GM12878 (cell line): ENCODE measurements around the gene ITPR2. TPM values are rescaled to one million over a fixed set of nuclear protein-coding genes. Genes with fewer than 3 reads are reported as not detected.

Experiments
- ATAC-seq: fragments of 200-7000 bp; cut with Tn5 transposase; 3 replicates; pipeline ENCODE4 v1.9.1; 2020; ENCODE audit warnings: mild to moderate bottlenecking, moderate library complexity
- BruUV-seq: library from RNA; stranded (reverse); fragments of 400-500 nt; replicated peaks from 2 replicates; lab custom pipeline; 2021; lab: Mats Ljungman, UMichigan
- CTCF ChIA-PET: fragments of 300-600 bp; sonication (Branson Sonifier 250); formaldehyde crosslinking; extraction: SDS; loops from one replicate; lab custom pipeline; 2021; ENCODE audit warnings: inconsistent platforms; lab: Yijun Ruan, JAX
- POLR2A ChIA-PET: fragments of 350-600 bp; formaldehyde crosslinking; extraction: SDS; loops from one replicate; lab custom pipeline; 2021; ENCODE audit warnings: inconsistent platforms; lab: Charles Lee
- RAD21 ChIA-PET: fragments of 300-600 bp; sonication (Branson Sonifier 250); formaldehyde crosslinking; loops from one replicate; lab custom pipeline; 2023; ENCODE audit warnings: antibody characterized with exemption; ENCODE audit not compliant: unreplicated experiment; lab: Charles Lee
- SMC1A ChIA-PET: fragments of 300-600 bp; sonication (Branson Sonifier 250); formaldehyde crosslinking; loops from one replicate; lab custom pipeline; 2023; ENCODE audit not compliant: unreplicated experiment, uncharacterized antibody; lab: Charles Lee
- DNase-seq: peaks from one replicate; pipeline ENCODE4 v3.0.0-alpha.2; 2011; ENCODE audit warnings: low read depth, low spot score
- FAIRE-seq: peaks from 3 replicates; lab custom pipeline; 2011; peaks lifted over from hg19 to GRCh38; lab: Jason Lieb, UNC
- H2AFZ ChIP-seq: 2 replicates; pipeline ENCODE4 v1.6.0; 2011; ENCODE audit warnings: low read depth, low read length, control low read depth; ENCODE audit not compliant: control insufficient read depth
- H3K27ac ChIP-seq: 2 replicates; pipeline ENCODE4 v1.5.1; 2011; ENCODE audit warnings: control low read depth; ENCODE audit not compliant: control insufficient read depth, insufficient read depth
- H3K27me3 ChIP-seq, 2 experiments: replicated peaks in 1 of 2; 2 replicates each; pipeline versions ENCODE4 v1.6.0 to v1.6.1; 2011; ENCODE audit warnings: low read length in 1 of 2; ENCODE audit not compliant: control insufficient read depth in 2 of 2, insufficient read depth in 2 of 2
- H3K36me3 ChIP-seq, 2 experiments: 2 replicates each; pipeline ENCODE4 v1.5.1; 2011; ENCODE audit warnings: low read length in 1 of 2; ENCODE audit not compliant: control insufficient read depth in 2 of 2, insufficient read depth in 2 of 2
- H3K4me1 ChIP-seq: 2 replicates; pipeline ENCODE4 v1.6.1; 2011; ENCODE audit warnings: mild to moderate bottlenecking, low read length, moderate library complexity, mixed read lengths; ENCODE audit not compliant: control insufficient read depth, insufficient read depth
- H3K4me2 ChIP-seq: 2 replicates; pipeline ENCODE4 v1.6.0; 2011; ENCODE audit warnings: control low read depth; ENCODE audit not compliant: control insufficient read depth, insufficient read depth
- H3K4me3 ChIP-seq: fragments of 200-600 bp; sonication (generic); 2 replicates; pipeline ENCODE4 v1.5.1; 2016
- H3K79me2 ChIP-seq: 2 replicates; pipeline ENCODE4 v1.6.0; 2011; ENCODE audit warnings: low read length; ENCODE audit not compliant: control insufficient read depth, insufficient read depth
- H3K9ac ChIP-seq: 2 replicates; pipeline ENCODE4 v1.8.0; 2011; ENCODE audit warnings: low read length, control low read depth, mixed read lengths; ENCODE audit not compliant: control insufficient read depth, insufficient read depth
- H3K9me3 ChIP-seq: replicated peaks from 3 replicates; pipeline ENCODE4 v1.5.1; 2011; ENCODE audit warnings: mild to moderate bottlenecking, low read length; ENCODE audit not compliant: control insufficient read depth, insufficient read depth
- H4K20me1 ChIP-seq: 2 replicates; pipeline ENCODE4 v1.6.0; 2011; ENCODE audit not compliant: control insufficient read depth, insufficient read depth
- FOS ChIP-seq: IDR thresholded peaks from 3 replicates; pipeline ENCODE4 v1.6.1; 2011; ENCODE audit warnings: borderline replicate concordance; ENCODE audit not compliant: insufficient read length; ENCODE audit errors: extremely low read depth
- GABPA ChIP-seq: IDR thresholded peaks from 2 replicates; pipeline ENCODE4 v1.6.1; 2014; ENCODE audit warnings: antibody characterized with exemption, low read depth, mild to moderate bottlenecking, inconsistent platforms
- MLLT1 ChIP-seq: fragments of 450-650 bp; IDR thresholded peaks from 2 replicates; pipeline ENCODE4 v1.6.1; 2016; ENCODE audit warnings: mild to moderate bottlenecking
- MXI1 ChIP-seq: fragments of 150-350 bp; IDR thresholded peaks from 2 replicates; pipeline ENCODE4 v1.6.1; 2011; ENCODE audit warnings: low read depth, mild to moderate bottlenecking, inconsistent platforms, low read length, improper control_type of control experiment
- NFIC ChIP-seq: IDR thresholded peaks from 2 replicates; pipeline ENCODE4 v1.6.1; 2012; ENCODE audit warnings: low read depth, mild to moderate bottlenecking, inconsistent platforms, low read length, moderate library complexity
- NR2C2 ChIP-seq: IDR thresholded peaks from 2 replicates; pipeline ENCODE4 v1.6.1; 2011; ENCODE audit warnings: borderline replicate concordance, low read depth; ENCODE audit not compliant: control insufficient read depth, insufficient read length
- POLR2A ChIP-seq: IDR thresholded peaks from 2 replicates; pipeline ENCODE4 v1.6.1; 2011; ENCODE audit warnings: low read depth, mild to moderate bottlenecking, low read length
- POLR2AphosphoS2 ChIP-seq: IDR thresholded peaks from 2 replicates; pipeline ENCODE4 v1.6.1; 2011; ENCODE audit warnings: low read depth, mild to moderate bottlenecking, low read length, improper control_type of control experiment, moderate library complexity
- SP1 ChIP-seq: IDR thresholded peaks from one replicate; pipeline ENCODE4 v1.6.1; 2011; ENCODE audit warnings: low read depth, low read length
- SREBF1 ChIP-seq: IDR thresholded peaks from 2 replicates; pipeline ENCODE4 v1.6.1; 2012; ENCODE audit warnings: mild to moderate bottlenecking, low read length
- TARDBP ChIP-seq: IDR thresholded peaks from 2 replicates; pipeline ENCODE4 v1.6.1; 2016; ENCODE audit warnings: borderline replicate concordance
- TCF12 ChIP-seq: IDR thresholded peaks from 2 replicates; pipeline ENCODE4 v1.6.1; 2011; ENCODE audit warnings: low read depth, mild to moderate bottlenecking, low read length
- YBX1 ChIP-seq: fragments of 450-650 bp; IDR thresholded peaks from 2 replicates; pipeline ENCODE4 v1.6.1; 2016; ENCODE audit warnings: antibody characterized with exemption
- ZNF217 ChIP-seq: fragments of 450-650 bp; IDR thresholded peaks from 2 replicates; pipeline ENCODE4 v1.6.1; 2017; ENCODE audit warnings: antibody characterized with exemption, mild to moderate bottlenecking
- ZZZ3 ChIP-seq: IDR thresholded peaks from 2 replicates; pipeline ENCODE4 v1.6.1; 2011; ENCODE audit warnings: low read depth; ENCODE audit not compliant: control insufficient read depth, insufficient read length
- WGBS: methylation state at CpG from one replicate; pipeline ENCODE4 v1.1.6; 2016; ENCODE audit warnings: low lambda C conversion rate; ENCODE audit not compliant: insufficient replicate concordance, insufficient coverage; ENCODE audit errors: missing lambda C conversion rate; 5-methylcytosine and 5-hydroxymethylcytosine counted together
- in situ Hi-C: fragments of 300-500 bp; cut with MboI; formaldehyde crosslinking; loops from 9 replicates; pipeline ENCODE4 v1.14.3; 2018; ENCODE audit warnings: mixed read lengths
- intact Hi-C: fragments of 100-400 bp; cut with micrococcal nuclease; formaldehyde crosslinking; loops from one replicate; pipeline ENCODE4 v1.14.2; 2022; ENCODE audit not compliant: unreplicated experiment
- polyA plus RNA-seq, 11 experiments: library from polyadenylated mRNA; depleted of rRNA in 4 of 11; unstranded in 6 of 11; stranded (reverse) in 5 of 11; fragments of >200 nt; fragmentation: Nextera tagmentation in 4 of 11; fragmentation: Illumina TruSeq in 1 of 11; extraction: Ambion mirVana in 4 of 11; extraction: Trizol in 1 of 11; gene quantifications; 1 replicate in 1 of 11; 2 replicates in 10 of 11; pipeline versions ENCODE4 v1.2.1 to v1.2.3, GENCODE V29; 2011 to 2016; ENCODE audit warnings: inconsistent platforms in 2 of 11, missing spikeins in 2 of 11, low read depth in 1 of 11
- total RNA-seq, 4 experiments: library from RNA; depleted of rRNA in 3 of 4; stranded (reverse); fragments of >200 nt in 3 of 4; fragmentation: Illumina TruSeq in 1 of 4; extraction: Trizol in 1 of 4; gene quantifications; 2 replicates each; pipeline versions ENCODE4 v1.2.1 to v1.2.3, GENCODE V29; 2013 to 2021
- TF ChIP-seq, protein P1 (sequence below): fragments of 450-650 bp; formaldehyde crosslinking; IDR thresholded peaks from 2 replicates; pipeline ENCODE4 v1.4.0; 2022; ENCODE audit warnings: mild to moderate bottlenecking, moderate library complexity

The ITPR2 gene
- total and polyA plus RNA-seq, 10 of the 15 experiments (the other 5 are each of a cell fraction or from before 2014, with no cell fraction given): 7.5 to 76.2 (median 47.1) TPM

GRCh38 chr12:26537126-26537525 is 295.9 kb downstream of the ITPR2 start (continued):
- no peak for TF ChIP-seq ZZZ3
- TF ChIP-seq GABPA: no peak
- TF ChIP-seq SP1: no peak
- TF ChIP-seq MLLT1: no peak
- no peak for TF ChIP-seq FOS

- TF ChIP-seq SREBF1 (no peak), POLR2AphosphoS2 (no peak), NR2C2 (no peak), TCF12 (no peak), ZZZ3 (no peak), POLR2A (no peak), YBX1 (no peak), SP1 (no peak), TARDBP (no peak), ZNF217 (no peak), MXI1 (no peak), NFIC (no peak), FOS (no peak)
- TF ChIP-seq, protein P1, sequence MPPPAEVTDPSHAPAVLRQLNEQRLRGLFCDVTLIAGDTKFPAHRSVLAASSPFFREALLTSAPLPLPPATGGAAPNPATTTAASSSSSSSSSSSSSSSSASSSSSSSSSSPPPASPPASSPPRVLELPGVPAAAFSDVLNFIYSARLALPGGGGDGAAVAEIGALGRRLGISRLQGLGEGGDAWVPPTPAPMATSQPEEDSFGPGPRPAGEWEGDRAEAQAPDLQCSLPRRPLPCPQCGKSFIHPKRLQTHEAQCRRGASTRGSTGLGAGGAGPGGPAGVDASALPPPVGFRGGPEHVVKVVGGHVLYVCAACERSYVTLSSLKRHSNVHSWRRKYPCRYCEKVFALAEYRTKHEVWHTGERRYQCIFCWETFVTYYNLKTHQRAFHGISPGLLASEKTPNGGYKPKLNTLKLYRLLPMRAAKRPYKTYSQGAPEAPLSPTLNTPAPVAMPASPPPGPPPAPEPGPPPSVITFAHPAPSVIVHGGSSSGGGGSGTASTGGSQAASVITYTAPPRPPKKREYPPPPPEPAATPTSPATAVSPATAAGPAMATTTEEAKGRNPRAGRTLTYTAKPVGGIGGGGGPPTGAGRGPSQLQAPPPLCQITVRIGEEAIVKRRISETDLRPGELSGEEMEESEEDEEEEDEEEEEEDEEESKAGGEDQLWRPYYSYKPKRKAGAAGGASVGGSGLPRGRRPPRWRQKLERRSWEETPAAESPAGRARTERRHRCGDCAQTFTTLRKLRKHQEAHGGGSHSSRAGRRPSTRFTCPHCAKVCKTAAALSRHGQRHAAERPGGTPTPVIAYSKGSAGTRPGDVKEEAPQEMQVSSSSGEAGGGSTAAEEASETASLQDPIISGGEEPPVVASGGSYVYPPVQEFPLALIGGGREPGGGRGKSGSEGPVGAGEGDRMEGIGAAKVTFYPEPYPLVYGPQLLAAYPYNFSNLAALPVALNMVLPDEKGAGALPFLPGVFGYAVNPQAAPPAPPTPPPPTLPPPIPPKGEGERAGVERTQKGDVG (CRISPR knock-in tag): no peak
- Histone ChIP-seq H4K20me1 (no peaks in the 10 kb centered on the region), H3K27ac (no peak overlapping the region), H3K27me3 (no peaks in the 10 kb centered on the region), H3K36me3 (peaks cover 1 to 5% of the 10 kb centered on the region in 2 experiments; a peak in 3 of 4 replicates), H3K9me3 (no peaks in the 10 kb centered on the region), H3K4me1 (no peaks in the 10 kb centered on the region), H3K4me3 (no peak overlapping the region), H2AFZ (no peak overlapping the region), H3K4me2 (no peak overlapping the region), H3K9ac (no peak overlapping the region), H3K79me2 (no peaks in the 10 kb centered on the region)
- BruUV-seq: no TSS peak
- ChIA-PET CTCF (interaction anchor here (1.4 kb wide), 1 partner anchor 13 kb away, joined by 3 read pairs; no protein-coding TSS in a partner anchor), SMC1A (interaction anchor here (1.4 kb wide), 1 partner anchor 9 kb away, joined by 3 read pairs; no protein-coding TSS in a partner anchor), POLR2A (no interaction called here), RAD21 (no interaction called here)
- ATAC-seq (no peak), DNase-seq (no peak), FAIRE-seq (no peak)
- in situ Hi-C loops (no loop called here), intact Hi-C loops (no loop called here)
- 93% methylated on average over 4 of the region's 4 CpGs for WGBS
Observed at GRCh38 chr12:26535826-26536225, 297.2 kb downstream of the ITPR2 start.
